Measurements from ENCODE around the gene ZMYM4.
"Not testable (repeated sequence)": the region's sequence is repeated elsewhere in the genome, so short reads cannot be mapped to it uniquely, and the experiment has no call there.

Gene ZMYM4

GRCh38 chr1:35460796-35461195, 192.3 kb downstream of the ZMYM4 start:
- TF ChIP-seq CTCF (IDR thresholded peaks at IDR 0.05) = no peak
- Histone ChIP-seq H3K27ac (no peak overlapping the region), H3K9me3 (no peaks in the 10 kb centered on the region), H3K36me3 (peaks cover 29 to 75% (median 43%) of the 10 kb centered on the region in 3 donors), H3K27me3 (no peaks in the 10 kb centered on the region), H3K4me3 (no peak overlapping the region), H3K4me1 (no peaks in the 10 kb centered on the region)
- intact Hi-C loops (cut with DNase I; ENCODE audit: low total_unique reads) = no loop called here
- DNase-seq = no peak

- Histone ChIP-seq H3K4me1 (no peaks in the 10 kb centered on the region), H3K27ac (no peak overlapping the region), H3K4me3 (no peak overlapping the region), H3K9me3 (no peaks in the 10 kb centered on the region), H3K27me3 (no peaks in the 10 kb centered on the region), H3K36me3 (peaks cover 33 to 84% (median 50%) of the 10 kb centered on the region in 3 donors)
- DNase-seq = no peak
- intact Hi-C loops (cut with DNase I; ENCODE audit: low total_unique reads) = no loop called here
- no peak for TF ChIP-seq CTCF (IDR thresholded peaks at IDR 0.05)
Measured at GRCh38 chr1:35461966-35462651, 193.6 kb downstream of the ZMYM4 start.

GRCh38 chr1:35463232-35463631, 194.7 kb downstream of the ZMYM4 start:
- intact Hi-C loops (cut with DNase I; ENCODE audit: low total_unique reads) = no loop called here
- H3K27me3 ChIP-seq = no peaks in the 10 kb centered on the region
- H3K27ac ChIP-seq = no peak overlapping the region
- H3K4me3 ChIP-seq = no peak overlapping the region
- TF ChIP-seq CTCF (IDR thresholded peaks at IDR 0.05) = no peak
- H3K36me3 ChIP-seq = peaks cover 33 to 72% (median 50%) of the 10 kb centered on the region in 3 donors
- H3K9me3 ChIP-seq = no peaks in the 10 kb centered on the region
- no peak for DNase-seq
- H3K4me1 ChIP-seq = no peaks in the 10 kb centered on the region

GRCh38 chr1:35463749-35464148, 195.2 kb downstream of the ZMYM4 start:
- DNase-seq; H3K9me3 ChIP-seq; H3K27ac ChIP-seq; H3K27me3 ChIP-seq; H3K4me1 ChIP-seq; intact Hi-C loops (cut with DNase I; ENCODE audit: low total_unique reads); H3K4me3 ChIP-seq: not testable (repeated sequence)
- peaks cover 33 to 70% (median 50%) of the 10 kb centered on the region in 3 donors for H3K36me3 ChIP-seq

- H3K4me3 ChIP-seq = no peak overlapping the region
- no peaks in the 10 kb centered on the region for H3K4me1 ChIP-seq
- intact Hi-C loops (cut with DNase I; ENCODE audit: low total_unique reads) = no loop called here
- TF ChIP-seq CTCF (IDR thresholded peaks at IDR 0.05) = no peak
- no peaks in the 10 kb centered on the region for H3K27me3 ChIP-seq
- peaks cover 33 to 82% (median 59%) of the 10 kb centered on the region in 3 donors for H3K36me3 ChIP-seq
- H3K9me3 ChIP-seq = no peaks in the 10 kb centered on the region
- no peak overlapping the region for H3K27ac ChIP-seq
- DNase-seq = no peak
Measured at GRCh38 chr1:35466120-35466519, 197.6 kb downstream of the ZMYM4 start.

GRCh38 chr1:35470977-35471613, 202.6 kb downstream of the ZMYM4 start:
- H3K36me3 ChIP-seq = peaks cover 13 to 64% (median 41%) of the 10 kb centered on the region in 3 donors

More at GRCh38 chr1:35470977-35471613, 202.6 kb downstream of the ZMYM4 start:
- Histone ChIP-seq H3K27ac (no peak overlapping the region), H3K4me1 (no peaks in the 10 kb centered on the region), H3K4me3 (no peak overlapping the region), H3K27me3 (no peaks in the 10 kb centered on the region), H3K9me3 (no peaks in the 10 kb centered on the region)
- no peak for TF ChIP-seq CTCF (IDR thresholded peaks at IDR 0.05)
- intact Hi-C loops (cut with DNase I; ENCODE audit: low total_unique reads) = no loop called here
- DNase-seq = no peak

All from tibial artery (tissue), 4 donors.